Measurements from ENCODE around the gene NOTCH1. TPM values are rescaled to one million over a fixed set of nuclear protein-coding genes. Genes with fewer than 3 reads are reported as not detected.

The NOTCH1 gene
- total RNA-seq, 4 donors from 2014 or later, result 19.6 to 35.4 (median 23.2) TPM

GRCh38 chr9:136566901-136567300, 21.1 kb upstream of the NOTCH1 start:
- Histone ChIP-seq H3K27me3 (no peaks in the 10 kb centered on the region), H3K9me3 (no peaks in the 10 kb centered on the region), H3K4me1 (peaks cover 24 to 66% of the 10 kb centered on the region in 2 donors), H3K36me3 (no peaks in the 10 kb centered on the region), H3K27ac (peak overlapping the region in 1 of 3 donors; percentile 10), H3K4me3 (replicated peaks in 1 of 3) (no peak overlapping the region)
- intact Hi-C loops (cut with DNase I), result no loop called here
- TF ChIP-seq CTCF (IDR thresholded peaks at IDR 0.05), result no peak
- TF ChIP-seq POLR2A (IDR thresholded peaks at IDR 0.05), result no peak
- 66 to 80% methylated on average over 12 to 13 of the region's 14 CpGs for WGBS, 2 donors
- peak in 1 of 2 donors; percentile 45 for DNase-seq

- H3K4me3 ChIP-seq (replicated peaks in 1 of 3), result no peak overlapping the region
- H3K27ac ChIP-seq, result peak overlapping the region in 1 of 3 donors; percentile 10
- intact Hi-C loops (cut with DNase I), result no loop called here
- WGBS, 2 donors, result 72 to 88% methylated on average over 6 to 19 of the region's 19 CpGs
- no peaks in the 10 kb centered on the region for H3K9me3 ChIP-seq
- H3K27me3 ChIP-seq, result no peaks in the 10 kb centered on the region
- no peaks in the 10 kb centered on the region for H3K36me3 ChIP-seq
- DNase-seq, result no peak
- TF ChIP-seq CTCF (IDR thresholded peaks at IDR 0.05), result no peak
- TF ChIP-seq POLR2A (IDR thresholded peaks at IDR 0.05), result no peak
- peaks cover 20 to 63% of the 10 kb centered on the region in 2 donors for H3K4me1 ChIP-seq
Observed at GRCh38 chr9:136566553-136566895, 20.7 kb upstream of the NOTCH1 start.

- H3K4me3 ChIP-seq (replicated peaks in 1 of 3), result no peak overlapping the region
- TF ChIP-seq POLR2A (IDR thresholded peaks at IDR 0.05) (no peak), CTCF (IDR thresholded peaks at IDR 0.05) (no peak)
- intact Hi-C loops (cut with DNase I), result no loop called here
- H3K4me1 ChIP-seq, result peaks cover 18 to 61% of the 10 kb centered on the region in 2 donors
- H3K27ac ChIP-seq, result peak overlapping the region in 2 of 3 donors; percentile 10 to 27
- H3K36me3 ChIP-seq, result no peaks in the 10 kb centered on the region
- H3K9me3 ChIP-seq, result no peaks in the 10 kb centered on the region
- WGBS, 2 donors, result 83 to 89% methylated on average over 17 to 26 of the region's 26 CpGs
- no peak for DNase-seq
- H3K27me3 ChIP-seq, result no peaks in the 10 kb centered on the region
Observed at GRCh38 chr9:136565715-136566552, 20.1 kb upstream of the NOTCH1 start.

GRCh38 chr9:136565086-136565714, 19.4 kb upstream of the NOTCH1 start:
- no peak overlapping the region for H3K4me3 ChIP-seq (replicated peaks in 1 of 3)
- no peak for DNase-seq
- no peaks in the 10 kb centered on the region for H3K36me3 ChIP-seq
- WGBS, 2 donors, result 68 to 69% methylated on average over 20 to 28 of the region's 28 CpGs
- H3K4me1 ChIP-seq, result peaks cover 18 to 61% of the 10 kb centered on the region in 2 donors
- no peaks in the 10 kb centered on the region for H3K27me3 ChIP-seq
- H3K27ac ChIP-seq, result peak overlapping the region in 2 of 3 donors; percentile 57 to 63
- TF ChIP-seq POLR2A (IDR thresholded peaks at IDR 0.05), result no peak
- TF ChIP-seq CTCF (IDR thresholded peaks at IDR 0.05), result no peak
- H3K9me3 ChIP-seq, result no peaks in the 10 kb centered on the region
- intact Hi-C loops (cut with DNase I), result no loop called here

All from thyroid gland (tissue), 4 donors.